Measurements from ENCODE around the gene PPP1R12C.
A peak's percentile ranks its signal among the peaks of the same experiment; 100 is the strongest.

The PPP1R12C gene

DNA sequence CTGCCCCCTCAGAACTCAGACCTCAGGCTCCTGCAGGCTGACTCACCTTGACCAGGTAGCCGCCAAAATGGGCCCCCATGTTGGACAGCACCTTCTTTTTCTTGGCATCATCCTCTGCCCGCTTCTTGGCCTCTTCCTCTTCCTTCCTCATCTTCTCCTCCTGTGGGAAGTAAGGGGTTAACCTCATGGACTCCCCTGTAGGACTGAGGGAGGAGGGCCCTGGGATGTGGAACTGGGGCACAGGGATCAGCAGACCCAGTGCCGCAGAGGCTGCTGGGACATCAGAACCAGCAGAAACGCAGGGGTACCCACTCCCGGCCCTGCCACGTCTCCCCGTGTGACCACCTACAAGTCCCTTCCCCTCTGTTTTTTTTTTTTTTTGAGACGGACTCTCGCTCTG is 20.5 kb upstream of the PPP1R12C start:
- no peak overlapping the region for H3K4me3 ChIP-seq (ENCODE audit: low read depth in 1 of 2, low read length in 2 of 2)
- no peaks in the 10 kb centered on the region for H3K9me3 ChIP-seq (ENCODE audit: low read length)
- H3K9ac ChIP-seq (ENCODE audit: low read length): no peak overlapping the region
- no peaks in the 10 kb centered on the region for H3K4me1 ChIP-seq (ENCODE audit: insufficient read depth, low read length)
- peaks cover 5 to 43% of the 10 kb centered on the region in 2 donors for H3K27me3 ChIP-seq (ENCODE audit: control insufficient read depth in 1 of 2, insufficient read depth in 2 of 2, low read length in 2 of 2)
- H3K27ac ChIP-seq (ENCODE audit: low read depth, low read length): no peak overlapping the region
- H3K36me3 ChIP-seq (ENCODE audit: insufficient read depth, low read length): no peaks in the 10 kb centered on the region

DNA sequence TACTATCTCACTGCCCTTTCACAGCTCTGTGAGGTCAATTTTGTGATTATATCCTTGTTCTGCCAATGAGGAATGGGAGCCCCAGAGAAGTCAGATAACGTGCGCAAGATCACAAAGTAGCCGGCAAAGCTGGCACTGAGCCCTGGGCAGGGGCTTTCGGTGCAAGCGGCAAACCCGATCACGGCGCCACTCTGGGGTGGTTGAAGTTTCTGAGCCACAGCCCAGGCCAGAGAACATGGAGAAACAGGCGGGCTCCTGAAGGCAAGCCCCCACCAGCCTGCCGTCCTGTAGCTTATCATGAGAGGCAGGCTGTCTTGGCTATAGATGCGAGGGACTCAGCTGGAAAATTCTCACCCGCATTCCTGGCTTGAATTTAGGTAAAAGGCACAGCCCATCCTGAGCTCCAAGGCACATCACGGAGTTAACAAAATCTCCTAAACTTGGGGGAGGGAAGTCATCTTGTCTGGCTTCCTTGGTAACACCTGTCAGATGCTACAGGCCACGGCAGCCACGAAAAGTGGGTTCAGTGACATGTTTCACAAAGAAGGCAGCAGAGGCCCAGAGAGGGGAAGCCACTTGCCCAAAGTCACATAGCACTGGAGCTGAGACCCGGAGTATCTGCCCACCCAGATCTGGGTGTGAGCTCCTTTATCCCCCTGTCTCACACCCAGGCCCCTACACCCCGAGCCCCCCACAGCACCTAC is 19.1 kb upstream of the PPP1R12C start:
- Histone ChIP-seq H3K27ac (ENCODE audit: low read depth, low read length) (no peak overlapping the region), H3K36me3 (ENCODE audit: insufficient read depth, low read length) (no peaks in the 10 kb centered on the region), H3K4me3 (ENCODE audit: low read depth in 1 of 2, low read length in 2 of 2) (no peak overlapping the region), H3K27me3 (ENCODE audit: control insufficient read depth in 1 of 2, insufficient read depth in 2 of 2, low read length in 2 of 2) (peaks cover 9 to 36% of the 10 kb centered on the region in 2 donors), H3K9me3 (ENCODE audit: low read length) (no peaks in the 10 kb centered on the region), H3K9ac (ENCODE audit: low read length) (no peak overlapping the region), H3K4me1 (ENCODE audit: insufficient read depth, low read length) (no peaks in the 10 kb centered on the region)

- no peak overlapping the region for H3K9ac ChIP-seq (ENCODE audit: low read length)
- H3K36me3 ChIP-seq (ENCODE audit: insufficient read depth, low read length): no peaks in the 10 kb centered on the region
- no peak overlapping the region for H3K4me3 ChIP-seq (ENCODE audit: low read depth in 1 of 2, low read length in 2 of 2)
- no peaks in the 10 kb centered on the region for H3K4me1 ChIP-seq (ENCODE audit: insufficient read depth, low read length)
- no peaks in the 10 kb centered on the region for H3K9me3 ChIP-seq (ENCODE audit: low read length)
- peaks cover 9 to 29% of the 10 kb centered on the region in 2 donors for H3K27me3 ChIP-seq (ENCODE audit: control insufficient read depth in 1 of 2, insufficient read depth in 2 of 2, low read length in 2 of 2)
- no peak overlapping the region for H3K27ac ChIP-seq (ENCODE audit: low read depth, low read length)
Observed at GRCh38 chr19:55134736-55135135, 17.3 kb upstream of the PPP1R12C start.

DNA sequence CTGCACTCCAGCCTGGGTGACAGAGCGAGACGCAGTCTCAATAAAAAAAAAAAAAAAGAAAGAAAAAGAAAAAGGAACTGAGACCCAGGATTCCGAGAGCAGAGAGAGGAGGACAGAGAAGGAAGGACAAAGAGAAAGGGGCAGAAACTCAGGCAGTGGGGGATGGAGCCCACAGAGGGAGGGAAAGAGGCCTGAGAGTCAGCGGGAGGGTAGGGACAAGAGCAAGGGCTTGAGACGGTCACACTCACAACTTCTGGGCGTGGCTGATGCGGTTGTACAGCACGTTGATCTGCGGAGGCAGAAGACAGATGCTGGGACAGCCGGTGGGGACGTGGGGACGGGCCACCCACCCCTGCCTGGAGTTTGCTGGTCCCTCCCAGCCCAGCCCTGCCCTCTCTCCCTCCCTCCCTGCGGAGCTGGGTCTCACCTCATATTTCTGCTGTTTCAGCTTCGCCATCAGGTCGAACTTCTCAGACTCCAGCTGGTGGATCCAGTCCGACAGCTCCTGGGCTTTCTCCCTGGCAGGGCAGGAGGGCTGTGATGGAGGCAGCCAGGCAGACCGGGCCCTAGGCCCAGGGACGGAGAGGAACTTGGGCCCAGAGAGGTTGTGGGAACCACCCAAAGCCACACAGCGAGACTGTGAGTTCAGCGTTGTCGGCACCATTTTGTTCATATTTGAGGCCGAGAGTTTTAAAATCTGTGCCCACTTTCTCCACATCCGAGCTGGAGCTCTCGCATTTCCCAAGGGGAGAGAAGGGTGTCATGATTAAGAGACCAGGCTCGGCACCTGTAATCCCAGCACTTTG is 16.4 kb upstream of the PPP1R12C start:
- H3K4me1 ChIP-seq (ENCODE audit: insufficient read depth, low read length): no peaks in the 10 kb centered on the region
- no peaks in the 10 kb centered on the region for H3K9me3 ChIP-seq (ENCODE audit: low read length)
- H3K27ac ChIP-seq (ENCODE audit: low read depth, low read length): no peak overlapping the region
- no peak overlapping the region for H3K4me3 ChIP-seq (ENCODE audit: low read depth in 1 of 2, low read length in 2 of 2)
- H3K36me3 ChIP-seq (ENCODE audit: insufficient read depth, low read length): no peaks in the 10 kb centered on the region
- peaks cover 9 to 29% of the 10 kb centered on the region in 2 donors for H3K27me3 ChIP-seq (ENCODE audit: control insufficient read depth in 1 of 2, insufficient read depth in 2 of 2, low read length in 2 of 2)
- no peak overlapping the region for H3K9ac ChIP-seq (ENCODE audit: low read length)

GRCh38 chr19:55132453-55133129 is 15.2 kb upstream of the PPP1R12C start:
- H3K4me3 ChIP-seq (ENCODE audit: low read depth in 1 of 2, low read length in 2 of 2): no peak overlapping the region
- H3K4me1 ChIP-seq (ENCODE audit: insufficient read depth, low read length): no peaks in the 10 kb centered on the region
- H3K9ac ChIP-seq (ENCODE audit: low read length): no peak overlapping the region
- no peak overlapping the region for H3K27ac ChIP-seq (ENCODE audit: low read depth, low read length)
- no peaks in the 10 kb centered on the region for H3K36me3 ChIP-seq (ENCODE audit: insufficient read depth, low read length)
- H3K27me3 ChIP-seq (ENCODE audit: control insufficient read depth in 1 of 2, insufficient read depth in 2 of 2, low read length in 2 of 2): peaks cover 9 to 23% of the 10 kb centered on the region in 2 donors
- H3K9me3 ChIP-seq (ENCODE audit: low read length): no peaks in the 10 kb centered on the region

DNA sequence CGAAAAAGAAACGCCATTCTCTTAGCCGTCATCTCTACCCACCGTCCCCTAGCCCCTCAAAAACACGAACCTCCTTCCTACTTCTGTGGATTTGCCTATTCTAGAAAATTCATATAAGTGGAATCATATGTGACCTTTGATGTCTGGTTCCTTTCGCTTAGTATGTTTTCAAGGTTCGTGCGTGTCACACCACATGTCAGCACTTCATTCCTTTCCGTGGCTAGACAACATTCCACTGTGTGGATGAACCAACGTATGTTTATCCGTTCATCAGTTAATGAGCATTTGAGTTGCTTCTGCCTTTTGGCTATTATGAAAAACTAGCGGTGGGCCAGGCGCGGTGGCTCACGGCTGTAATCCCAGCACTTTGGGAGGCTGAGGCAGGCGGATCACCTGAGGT is 14.0 kb upstream of the PPP1R12C start:
- Histone ChIP-seq H3K27ac (ENCODE audit: low read depth, low read length) (no peak overlapping the region), H3K4me3 (ENCODE audit: low read depth in 1 of 2, low read length in 2 of 2) (no peak overlapping the region), H3K4me1 (ENCODE audit: insufficient read depth, low read length) (no peaks in the 10 kb centered on the region), H3K9me3 (ENCODE audit: low read length) (no peaks in the 10 kb centered on the region), H3K36me3 (ENCODE audit: insufficient read depth, low read length) (no peaks in the 10 kb centered on the region), H3K9ac (ENCODE audit: low read length) (no peak overlapping the region), H3K27me3 (ENCODE audit: control insufficient read depth in 1 of 2, insufficient read depth in 2 of 2, low read length in 2 of 2) (peaks cover 9 to 11% of the 10 kb centered on the region in 2 donors)

DNA sequence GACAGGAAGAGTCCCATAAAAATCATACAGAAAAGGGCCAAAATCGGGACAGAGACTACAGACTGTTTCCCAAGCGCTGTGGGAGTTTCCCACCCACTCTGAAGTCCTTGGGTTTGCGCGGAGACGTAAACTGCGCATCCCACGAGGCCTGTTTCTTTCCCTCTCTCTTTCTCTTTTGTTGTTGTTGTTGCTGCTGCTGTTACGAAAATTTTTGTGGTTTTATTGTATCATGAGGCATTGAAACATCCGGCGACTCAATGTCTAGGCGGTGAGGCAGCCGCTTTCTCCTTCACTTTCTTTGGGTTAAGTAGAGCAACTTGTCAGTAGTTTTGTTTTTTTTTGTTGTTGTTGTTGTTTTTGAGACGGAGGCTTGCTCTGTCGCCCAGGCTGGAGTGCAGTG is 1.6 kb upstream of the PPP1R12C start:
- H3K4me1 ChIP-seq (ENCODE audit: insufficient read depth, low read length): peaks cover 28% of the 10 kb centered on the region
- no peaks in the 10 kb centered on the region for H3K9me3 ChIP-seq (ENCODE audit: low read length)
- H3K27ac ChIP-seq (ENCODE audit: low read depth, low read length): no peak overlapping the region
- no peak overlapping the region for H3K9ac ChIP-seq (ENCODE audit: low read length)
- peaks cover 0 to under 1% of the 10 kb centered on the region in 2 donors for H3K27me3 ChIP-seq (ENCODE audit: control insufficient read depth in 1 of 2, insufficient read depth in 2 of 2, low read length in 2 of 2)
- H3K4me3 ChIP-seq (ENCODE audit: low read depth in 1 of 2, low read length in 2 of 2): no peak overlapping the region
- H3K36me3 ChIP-seq (ENCODE audit: insufficient read depth, low read length): no peaks in the 10 kb centered on the region

GRCh38 chr19:55118401-55118991 is 1.1 kb upstream of the PPP1R12C start:
- H3K9me3 ChIP-seq (ENCODE audit: low read length): no peaks in the 10 kb centered on the region

DNA sequence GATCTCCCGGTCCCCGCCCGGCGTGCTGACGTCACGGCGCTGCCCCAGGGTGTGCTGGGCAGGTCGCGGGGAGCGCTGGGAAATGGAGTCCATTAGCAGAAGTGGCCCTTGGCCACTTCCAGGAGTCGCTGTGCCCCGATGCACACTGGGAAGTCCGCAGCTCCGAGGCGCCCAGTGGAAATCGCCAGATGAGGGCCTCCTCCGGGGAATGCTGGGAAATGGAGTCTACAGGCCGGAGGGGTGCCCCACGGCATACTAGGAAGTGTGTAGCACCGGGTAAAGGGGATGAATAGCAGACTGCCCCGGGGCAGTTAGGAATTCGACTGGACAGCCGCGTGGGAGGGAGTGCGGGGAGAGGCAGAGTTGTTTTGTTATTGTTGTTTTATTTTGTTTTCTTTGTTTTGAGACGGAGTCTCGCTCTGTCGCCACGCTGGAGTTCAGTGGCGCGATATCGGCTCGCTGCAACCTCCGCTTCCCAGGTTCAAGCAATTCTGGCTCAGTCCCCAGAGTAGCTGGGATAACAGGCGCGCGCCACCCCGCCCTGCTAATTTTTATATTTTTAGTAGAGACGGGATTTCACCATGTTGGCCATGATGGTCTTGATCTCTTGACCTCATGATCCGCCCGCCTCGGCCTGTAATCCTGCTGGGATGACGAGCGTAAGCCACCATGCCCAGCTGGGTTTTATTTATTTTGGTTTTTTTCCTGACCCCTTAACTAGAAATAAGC is 390 bp upstream of the PPP1R12C start:
- Histone ChIP-seq H3K4me3 (ENCODE audit: low read depth in 1 of 2, low read length in 2 of 2) (peak overlapping the region; percentile 60 to 80), H3K27ac (ENCODE audit: low read depth, low read length) (peak overlapping the region; percentile 88), H3K4me1 (ENCODE audit: insufficient read depth, low read length) (peaks cover 37% of the 10 kb centered on the region)

More at GRCh38 chr19:55118401-55118991, 1.1 kb upstream of the PPP1R12C start:
- H3K27ac ChIP-seq (ENCODE audit: low read depth, low read length): peak overlapping the region; percentile 88
- peaks cover 30% of the 10 kb centered on the region for H3K4me1 ChIP-seq (ENCODE audit: insufficient read depth, low read length)
- H3K9ac ChIP-seq (ENCODE audit: low read length): no peak overlapping the region
- H3K36me3 ChIP-seq (ENCODE audit: insufficient read depth, low read length): no peaks in the 10 kb centered on the region
- peak overlapping the region; percentile 60 to 80 for H3K4me3 ChIP-seq (ENCODE audit: low read depth in 1 of 2, low read length in 2 of 2)
- no peaks in the 10 kb centered on the region for H3K27me3 ChIP-seq (ENCODE audit: control insufficient read depth in 1 of 2, insufficient read depth in 2 of 2, low read length in 2 of 2)

DNA sequence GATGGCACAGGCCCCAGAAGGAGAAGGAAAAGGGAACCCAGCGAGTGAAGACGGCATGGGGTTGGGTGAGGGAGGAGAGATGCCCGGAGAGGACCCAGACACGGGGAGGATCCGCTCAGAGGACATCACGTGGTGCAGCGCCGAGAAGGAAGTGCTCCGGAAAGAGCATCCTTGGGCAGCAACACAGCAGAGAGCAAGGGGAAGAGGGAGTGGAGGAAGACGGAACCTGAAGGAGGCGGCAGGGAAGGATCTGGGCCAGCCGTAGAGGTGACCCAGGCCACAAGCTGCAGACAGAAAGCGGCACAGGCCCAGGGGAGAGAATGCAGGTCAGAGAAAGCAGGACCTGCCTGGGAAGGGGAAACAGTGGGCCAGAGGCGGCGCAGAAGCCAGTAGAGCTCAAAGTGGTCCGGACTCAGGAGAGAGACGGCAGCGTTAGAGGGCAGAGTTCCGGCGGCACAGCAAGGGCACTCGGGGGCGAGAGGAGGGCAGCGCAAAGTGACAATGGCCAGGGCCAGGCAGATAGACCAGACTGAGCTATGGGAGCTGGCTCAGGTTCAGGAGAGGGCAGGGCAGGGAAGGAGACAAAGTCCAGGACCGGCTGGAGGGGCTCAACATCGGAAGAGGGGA is 1.1 kb downstream of the PPP1R12C start:
- no peaks in the 10 kb centered on the region for H3K9me3 ChIP-seq (ENCODE audit: low read length)
- H3K9ac ChIP-seq (ENCODE audit: low read length): peak overlapping the region; percentile 91
- H3K4me1 ChIP-seq (ENCODE audit: insufficient read depth, low read length): peaks cover 50% of the 10 kb centered on the region
- H3K36me3 ChIP-seq (ENCODE audit: insufficient read depth, low read length): no peaks in the 10 kb centered on the region
- H3K4me3 ChIP-seq (ENCODE audit: low read depth in 1 of 2, low read length in 2 of 2): peak overlapping the region; percentile 78 to 89
- H3K27me3 ChIP-seq (ENCODE audit: control insufficient read depth in 1 of 2, insufficient read depth in 2 of 2, low read length in 2 of 2): no peaks in the 10 kb centered on the region
- peak overlapping the region; percentile 99 for H3K27ac ChIP-seq (ENCODE audit: low read depth, low read length)

More for the DNA sequence above, 390 bp upstream of the PPP1R12C start:
- Histone ChIP-seq H3K36me3 (ENCODE audit: insufficient read depth, low read length) (no peaks in the 10 kb centered on the region), H3K9me3 (ENCODE audit: low read length) (no peaks in the 10 kb centered on the region), H3K27me3 (ENCODE audit: control insufficient read depth in 1 of 2, insufficient read depth in 2 of 2, low read length in 2 of 2) (no peaks in the 10 kb centered on the region), H3K9ac (ENCODE audit: low read length) (no peak overlapping the region)

All from muscle layer of colon (tissue), 2 donors.